DOHH2 (cell line): Measurements from ENCODE around the gene CBARP.

ENCODE experiments used
- CTCF ChIP-seq: fragments of 200-600 bp; sonication (generic); IDR thresholded peaks from one replicate; pipeline ENCODE4 v1.5.1; 2014; ENCODE audit warnings: antibody characterized with exemption, mild to moderate bottlenecking, low read depth, low read length; ENCODE audit not compliant: poor library complexity, severe bottlenecking
- EZH2phosphoT487 ChIP-seq: fragments of 200-600 bp; sonication (generic); IDR thresholded peaks from 2 replicates; pipeline ENCODE4 v1.6.1; 2017; ENCODE audit warnings: borderline replicate concordance, mild to moderate bottlenecking, antibody characterized with exemption, low read length, moderate library complexity, mixed read lengths

- TF ChIP-seq CTCF, result no peak
- TF ChIP-seq EZH2phosphoT487, result no peak
Observed at GRCh38 chr19:1182068-1182467, 55.7 kb downstream of the CBARP start.
